Measurements from ENCODE around the gene DFFA. TPM values are rescaled to one million over a fixed set of nuclear protein-coding genes. Genes with fewer than 3 reads are reported as not detected.
"Not testable (repeated sequence)": the region's sequence is repeated elsewhere in the genome, so short reads cannot be mapped to it uniquely, and the experiment has no call there.

DFFA gene
- total RNA-seq, 1 experiment from 2014 or later = 80.2 TPM

GRCh38 chr1:10507111-10507879 is 35.0 kb upstream of the DFFA start:
- no peaks in the 10 kb centered on the region for H3K36me3 ChIP-seq (ENCODE audit: control insufficient read depth, insufficient read depth, low read length)
- peaks cover 26% of the 10 kb centered on the region for H3K4me1 Mint-ChIP-seq (ENCODE audit: low read depth, unreplicated experiment)
- POLR2A ChIA-PET = interaction anchor here (0.9 kb wide), 1 partner anchor 48 kb away, joined by 5 read pairs; no protein-coding TSS in a partner anchor
- no peaks in the 10 kb centered on the region for H3K36me3 Mint-ChIP-seq (ENCODE audit: insufficient read depth, unreplicated experiment)
- no peak overlapping the region for H3K27ac Mint-ChIP-seq (ENCODE audit: unreplicated experiment)
- H3K27me3 Mint-ChIP-seq (ENCODE audit: insufficient read depth, unreplicated experiment) = no peaks in the 10 kb centered on the region
- no peak overlapping the region for H3K4me3 Mint-ChIP-seq (ENCODE audit: unreplicated experiment)
- TF ChIP-seq, protein P1, sequence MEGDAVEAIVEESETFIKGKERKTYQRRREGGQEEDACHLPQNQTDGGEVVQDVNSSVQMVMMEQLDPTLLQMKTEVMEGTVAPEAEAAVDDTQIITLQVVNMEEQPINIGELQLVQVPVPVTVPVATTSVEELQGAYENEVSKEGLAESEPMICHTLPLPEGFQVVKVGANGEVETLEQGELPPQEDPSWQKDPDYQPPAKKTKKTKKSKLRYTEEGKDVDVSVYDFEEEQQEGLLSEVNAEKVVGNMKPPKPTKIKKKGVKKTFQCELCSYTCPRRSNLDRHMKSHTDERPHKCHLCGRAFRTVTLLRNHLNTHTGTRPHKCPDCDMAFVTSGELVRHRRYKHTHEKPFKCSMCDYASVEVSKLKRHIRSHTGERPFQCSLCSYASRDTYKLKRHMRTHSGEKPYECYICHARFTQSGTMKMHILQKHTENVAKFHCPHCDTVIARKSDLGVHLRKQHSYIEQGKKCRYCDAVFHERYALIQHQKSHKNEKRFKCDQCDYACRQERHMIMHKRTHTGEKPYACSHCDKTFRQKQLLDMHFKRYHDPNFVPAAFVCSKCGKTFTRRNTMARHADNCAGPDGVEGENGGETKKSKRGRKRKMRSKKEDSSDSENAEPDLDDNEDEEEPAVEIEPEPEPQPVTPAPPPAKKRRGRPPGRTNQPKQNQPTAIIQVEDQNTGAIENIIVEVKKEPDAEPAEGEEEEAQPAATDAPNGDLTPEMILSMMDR (IDR thresholded peaks at IDR 0.05; ENCODE audit: insufficient read depth in 1 of 2, low read depth in 1 of 2, low read length in 1 of 2, severe bottlenecking in 1 of 2, unreplicated experiment in 1 of 2) = peak; percentile 70 to 75
- peak; percentile 81 to 84 for DNase-seq
- no peak overlapping the region for H3K4me3 ChIP-seq (ENCODE audit: low read depth, low read length)
- no peaks in the 10 kb centered on the region for H3K27me3 ChIP-seq (replicated peaks; ENCODE audit: control insufficient read depth, insufficient read depth, low read length)
- BruUV-seq (replicated peaks) = no TSS peak
- H3K4me1 ChIP-seq = peaks cover 50% of the 10 kb centered on the region
- no peaks in the 10 kb centered on the region for H3K9me3 ChIP-seq
- CTCF ChIA-PET = interaction anchor here (0.6 to 2.0 kb wide), 12 partner anchors 8 to 403 kb away, joined by 3 to 9 read pairs (median 3); partner anchors contain the start of gene CENPS
- intact Hi-C loops (cut with micrococcal nuclease; ENCODE audit: unreplicated experiment) = loop anchor here (5.0 kb wide), 1 partner anchor 90 kb away; no protein-coding TSS in a partner anchor
- H3K9me3 Mint-ChIP-seq (ENCODE audit: unreplicated experiment) = no peaks in the 10 kb centered on the region

- Mint-ChIP-seq H3K27me3 (ENCODE audit: insufficient read depth, unreplicated experiment) (no peaks in the 10 kb centered on the region), H3K4me1 (ENCODE audit: low read depth, unreplicated experiment) (peaks cover 26% of the 10 kb centered on the region), H3K36me3 (ENCODE audit: insufficient read depth, unreplicated experiment) (no peaks in the 10 kb centered on the region), H3K4me3 (ENCODE audit: unreplicated experiment) (no peak overlapping the region), H3K27ac (ENCODE audit: unreplicated experiment) (no peak overlapping the region), H3K9me3 (ENCODE audit: unreplicated experiment) (no peaks in the 10 kb centered on the region)
- BruUV-seq (replicated peaks) = no TSS peak
- ChIA-PET CTCF (interaction anchor here (1.0 to 2.0 kb wide), 5 partner anchors 8 to 76 kb away, joined by 3 to 9 read pairs (median 4); partner anchors contain the start of gene CENPS), POLR2A (no interaction called here)
- Histone ChIP-seq H3K9me3 (no peaks in the 10 kb centered on the region), H3K27me3 (replicated peaks; ENCODE audit: control insufficient read depth, insufficient read depth, low read length) (no peaks in the 10 kb centered on the region), H3K4me3 (ENCODE audit: low read depth, low read length) (no peak overlapping the region), H3K4me1 (peaks cover 48% of the 10 kb centered on the region), H3K36me3 (ENCODE audit: control insufficient read depth, insufficient read depth, low read length) (no peaks in the 10 kb centered on the region)
- intact Hi-C loops (cut with micrococcal nuclease; ENCODE audit: unreplicated experiment) = loop anchor here (5.0 kb wide), 1 partner anchor 91 kb away; no protein-coding TSS in a partner anchor
- no peak for DNase-seq
- TF ChIP-seq, protein P1 (IDR thresholded peaks at IDR 0.05; ENCODE audit: insufficient read depth in 1 of 2, low read depth in 1 of 2, low read length in 1 of 2, severe bottlenecking in 1 of 2, unreplicated experiment in 1 of 2) = no peak
These were observed 34.3 kb upstream of the DFFA start for GRCh38 chr1:10506677-10507047.

GRCh38 chr1:10506046-10506676 is 33.8 kb upstream of the DFFA start:
- H3K27me3 ChIP-seq (replicated peaks; ENCODE audit: control insufficient read depth, insufficient read depth, low read length); H3K4me3 ChIP-seq (ENCODE audit: low read depth, low read length); H3K36me3 Mint-ChIP-seq (ENCODE audit: insufficient read depth, unreplicated experiment); H3K9me3 Mint-ChIP-seq (ENCODE audit: unreplicated experiment); H3K27me3 Mint-ChIP-seq (ENCODE audit: insufficient read depth, unreplicated experiment); DNase-seq; H3K9me3 ChIP-seq; POLR2A ChIA-PET; H3K36me3 ChIP-seq (ENCODE audit: control insufficient read depth, insufficient read depth, low read length); BruUV-seq (replicated peaks); H3K4me3 Mint-ChIP-seq (ENCODE audit: unreplicated experiment); H3K27ac Mint-ChIP-seq (ENCODE audit: unreplicated experiment): not testable (repeated sequence)
- H3K4me1 ChIP-seq = peaks cover 43% of the 10 kb centered on the region
- CTCF ChIA-PET = interaction anchor here (0.6 kb wide), 1 partner anchor 69 kb away, joined by 4 read pairs; no protein-coding TSS in a partner anchor
- H3K4me1 Mint-ChIP-seq (ENCODE audit: low read depth, unreplicated experiment) = peaks cover 23% of the 10 kb centered on the region
- intact Hi-C loops (cut with micrococcal nuclease; ENCODE audit: unreplicated experiment) = loop anchor here (5.0 kb wide), 1 partner anchor 91 kb away; no protein-coding TSS in a partner anchor

Data from Caco-2 (cell line).